HG02852 (cell line): Measurements from ENCODE around the gene PSPN.

ENCODE experiments used
- ATAC-seq: cut with Tn5 transposase; IDR thresholded peaks from one replicate; pipeline ENCODE4 v1.9.1; 2021; ENCODE audit warnings: mild to moderate bottlenecking, moderate library complexity; ENCODE audit not compliant: unreplicated experiment

PSPN gene, protein sequence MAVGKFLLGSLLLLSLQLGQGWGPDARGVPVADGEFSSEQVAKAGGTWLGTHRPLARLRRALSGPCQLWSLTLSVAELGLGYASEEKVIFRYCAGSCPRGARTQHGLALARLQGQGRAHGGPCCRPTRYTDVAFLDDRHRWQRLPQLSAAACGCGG

DNA sequence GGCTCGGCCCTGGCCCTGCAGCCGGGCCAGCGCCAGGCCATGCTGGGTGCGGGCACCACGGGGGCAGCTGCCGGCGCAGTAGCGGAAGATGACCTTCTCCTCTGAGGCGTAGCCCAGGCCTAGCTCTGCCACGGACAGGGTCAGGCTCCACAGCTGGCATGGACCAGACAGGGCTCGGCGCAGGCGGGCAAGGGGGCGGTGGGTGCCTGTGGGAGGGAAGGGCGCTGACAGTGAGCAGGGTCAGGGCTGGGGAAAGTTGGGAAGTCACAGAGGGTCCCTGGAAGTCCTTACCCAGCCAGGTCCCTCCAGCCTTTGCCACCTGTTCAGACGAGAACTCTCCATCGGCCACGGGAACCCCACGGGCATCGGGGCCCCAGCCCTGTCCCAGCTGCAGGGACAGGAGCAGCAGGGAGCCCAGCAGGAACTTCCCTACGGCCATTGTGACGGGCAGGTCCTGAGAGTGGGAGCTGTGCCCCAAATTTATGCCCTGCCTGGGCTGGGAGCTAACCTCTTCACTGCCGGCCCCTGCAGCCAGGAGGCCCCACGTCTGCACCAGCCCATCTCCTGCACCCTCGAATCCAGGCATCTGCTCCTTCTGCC is at the start of gene PSPN:
PSPN (minus strand) TSS at position 523 of the 600 bp plus-strand sequence; CDS start at position 439, 84 bp downstream.
- ATAC-seq = no peak

DNA sequence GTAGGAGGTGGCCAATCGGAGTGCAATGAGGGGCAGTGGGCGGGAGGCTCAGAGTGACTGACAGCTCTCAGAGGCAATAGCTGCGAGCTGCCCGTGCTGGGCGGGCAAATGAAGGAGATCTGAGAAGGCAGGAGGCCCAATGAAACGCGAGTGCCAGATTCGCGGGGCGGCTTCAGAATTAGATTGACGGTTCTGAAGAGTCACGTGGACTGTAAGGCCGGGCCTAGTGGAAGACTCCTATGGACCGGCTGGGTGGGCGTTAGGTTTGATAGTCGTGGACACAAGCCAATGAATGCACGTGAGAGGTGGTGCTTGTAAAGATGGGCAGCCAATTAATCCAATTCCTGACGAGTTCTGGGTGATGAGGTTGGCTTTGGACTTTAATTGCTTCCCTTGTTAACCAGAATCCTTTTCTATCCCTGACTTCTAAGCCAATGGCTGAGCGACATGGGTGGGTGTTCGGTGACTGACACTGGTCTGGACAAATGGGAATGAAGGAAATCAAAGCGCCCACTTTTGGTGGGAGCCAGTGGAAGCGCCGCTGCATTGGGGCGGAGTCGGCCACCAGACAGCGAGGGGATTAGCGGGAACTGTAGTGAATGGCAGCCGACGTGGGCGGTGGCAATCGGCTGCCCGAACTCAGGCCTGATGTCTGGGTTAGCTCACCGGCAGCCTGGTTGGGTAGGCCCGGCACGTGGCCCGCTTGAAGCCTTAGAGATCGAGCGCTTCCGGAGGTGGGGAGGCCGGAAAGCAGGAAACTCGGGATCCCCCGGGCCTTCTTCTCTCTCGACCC is 49.4 kb upstream of the PSPN start:
- ATAC-seq = peak; percentile 84

DNA sequence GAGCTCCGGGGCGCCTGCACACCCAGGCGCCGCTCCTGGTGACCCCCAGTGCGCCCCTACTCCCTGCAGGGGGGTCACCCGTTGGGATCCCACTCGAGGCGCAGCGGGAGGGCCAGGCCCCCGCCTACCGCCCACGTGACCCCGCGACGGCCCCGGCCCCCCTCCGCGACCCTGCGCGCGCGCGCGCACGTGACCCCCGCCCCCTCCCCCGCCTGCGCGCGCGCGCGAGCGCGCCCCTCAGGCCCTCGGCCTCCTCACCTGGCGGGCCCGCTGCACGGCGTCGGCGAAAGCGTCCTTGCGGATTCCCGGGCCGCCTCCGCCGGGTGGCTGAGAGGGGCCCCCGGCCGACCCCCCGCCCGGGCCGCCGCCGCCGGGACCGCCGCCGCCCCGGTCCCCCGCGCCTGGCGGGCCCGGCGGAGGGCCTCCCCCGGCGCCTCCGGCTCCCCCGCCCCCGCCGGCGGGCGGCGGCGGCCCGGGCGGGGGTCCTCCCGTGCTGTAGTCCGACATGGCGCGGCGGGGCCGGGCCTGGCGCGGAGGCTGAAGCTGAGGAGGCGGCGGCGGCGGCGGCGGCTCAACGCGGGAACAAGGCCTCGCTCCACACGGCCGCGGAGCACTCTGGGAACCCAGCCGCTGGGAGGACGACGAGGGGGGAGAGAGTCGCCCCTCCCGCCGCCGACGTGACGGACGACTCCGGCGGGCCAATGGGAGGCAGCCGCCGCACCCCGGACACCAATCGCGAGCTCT is 48.6 kb upstream of the PSPN start, which contains the start of gene KHSRP:
KHSRP (minus strand) TSS at position 617 of the 744 bp plus-strand sequence; CDS start at position 507, 110 bp downstream.
- no peak for ATAC-seq

DNA sequence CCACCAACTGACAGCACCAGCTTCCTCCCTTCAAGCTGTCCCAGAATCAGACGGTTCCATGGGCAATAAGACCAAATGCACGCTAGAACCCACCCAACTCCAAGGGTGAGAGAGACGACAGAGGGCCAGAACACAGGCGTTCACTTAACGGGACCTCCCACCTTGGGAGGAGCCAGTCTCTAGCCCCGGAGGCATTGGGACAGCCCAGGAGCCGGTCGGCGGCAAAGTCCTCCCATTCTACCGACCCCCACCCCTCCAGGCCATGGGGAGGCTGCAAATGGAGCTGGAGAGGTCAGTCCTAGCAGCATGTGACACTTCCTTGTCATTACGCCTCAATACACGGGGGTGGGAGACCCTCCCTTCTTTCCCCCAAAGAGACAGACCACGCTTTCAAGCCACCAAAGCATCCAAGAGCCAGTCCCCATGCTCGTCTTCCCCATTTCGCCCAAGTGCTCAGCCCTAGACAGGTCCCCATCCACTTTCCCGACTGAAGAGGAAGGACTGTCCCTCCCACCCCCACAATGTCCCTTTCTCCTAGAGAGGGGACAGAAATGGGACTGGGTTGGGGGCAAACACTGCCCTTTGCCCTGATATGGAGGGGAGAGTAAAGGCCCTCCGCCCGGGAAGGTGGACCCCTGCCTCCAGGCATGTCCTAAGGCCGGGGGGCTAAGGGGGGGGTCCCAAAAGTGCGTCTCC is 47.9 kb upstream of the PSPN start:
- no peak for ATAC-seq

DNA sequence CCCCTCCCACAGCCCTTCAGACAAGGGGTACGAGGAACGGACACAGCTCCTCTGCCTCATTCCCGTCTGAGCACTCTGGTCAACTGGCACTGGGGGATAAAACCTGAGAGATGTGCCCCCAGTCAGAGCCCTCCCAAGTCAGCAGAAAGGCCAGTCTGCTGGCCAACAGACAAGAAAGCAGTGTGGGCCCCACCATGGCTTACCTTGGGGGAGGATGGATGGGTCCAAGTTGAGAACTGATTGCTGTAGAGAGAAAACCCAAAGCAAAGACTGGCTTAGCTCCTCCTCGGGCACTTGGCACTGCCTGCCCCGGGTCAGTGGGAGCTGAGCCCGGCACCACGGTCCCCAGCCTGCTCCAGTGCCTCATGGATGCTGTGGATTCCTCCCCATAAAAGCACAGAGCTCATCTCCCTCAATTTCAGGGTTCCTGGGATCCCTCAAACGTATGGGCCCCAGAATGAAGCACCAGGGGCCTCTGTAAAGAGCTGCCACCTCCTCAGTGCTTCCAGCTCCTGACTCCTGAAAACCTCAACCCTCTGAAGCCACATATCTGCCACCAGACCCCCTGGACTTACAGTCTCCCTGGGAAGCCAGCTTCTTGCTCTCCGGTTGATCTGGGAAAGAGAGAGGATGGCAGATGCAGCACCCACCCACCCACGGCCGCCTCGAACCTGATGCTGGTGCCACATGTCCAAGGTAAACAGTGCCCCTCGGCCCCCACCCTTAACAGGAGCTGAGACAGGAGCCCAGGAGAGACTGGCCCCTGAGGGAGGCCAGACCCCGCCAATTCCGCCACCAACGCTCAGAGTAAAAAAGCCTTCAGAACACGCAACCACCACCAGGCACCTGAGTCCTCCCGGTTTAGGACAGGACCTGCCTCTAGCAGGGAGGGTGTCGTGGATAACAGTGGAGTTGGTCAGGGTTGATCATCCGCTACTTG is 45.6 kb upstream of the PSPN start:
- ATAC-seq = no peak

DNA sequence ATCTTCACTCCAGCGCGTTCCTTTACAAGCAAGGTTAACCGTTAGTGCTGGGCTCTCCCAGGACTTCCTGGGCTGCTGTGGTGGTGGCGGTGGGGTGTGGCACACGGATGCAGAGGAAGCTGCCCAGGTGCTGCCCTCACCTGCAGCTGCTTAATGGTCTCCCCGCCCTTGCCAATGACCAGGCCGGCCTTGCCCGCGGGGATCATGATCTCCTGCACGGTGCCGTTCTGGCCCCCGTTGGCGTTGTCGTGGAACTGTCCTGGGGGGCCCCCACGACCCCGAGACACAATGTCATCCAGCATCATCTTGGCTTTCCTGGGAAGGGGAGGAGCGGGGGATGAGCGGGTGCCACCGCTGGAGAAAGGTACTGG is 42.8 kb upstream of the PSPN start:
- ATAC-seq = no peak

DNA sequence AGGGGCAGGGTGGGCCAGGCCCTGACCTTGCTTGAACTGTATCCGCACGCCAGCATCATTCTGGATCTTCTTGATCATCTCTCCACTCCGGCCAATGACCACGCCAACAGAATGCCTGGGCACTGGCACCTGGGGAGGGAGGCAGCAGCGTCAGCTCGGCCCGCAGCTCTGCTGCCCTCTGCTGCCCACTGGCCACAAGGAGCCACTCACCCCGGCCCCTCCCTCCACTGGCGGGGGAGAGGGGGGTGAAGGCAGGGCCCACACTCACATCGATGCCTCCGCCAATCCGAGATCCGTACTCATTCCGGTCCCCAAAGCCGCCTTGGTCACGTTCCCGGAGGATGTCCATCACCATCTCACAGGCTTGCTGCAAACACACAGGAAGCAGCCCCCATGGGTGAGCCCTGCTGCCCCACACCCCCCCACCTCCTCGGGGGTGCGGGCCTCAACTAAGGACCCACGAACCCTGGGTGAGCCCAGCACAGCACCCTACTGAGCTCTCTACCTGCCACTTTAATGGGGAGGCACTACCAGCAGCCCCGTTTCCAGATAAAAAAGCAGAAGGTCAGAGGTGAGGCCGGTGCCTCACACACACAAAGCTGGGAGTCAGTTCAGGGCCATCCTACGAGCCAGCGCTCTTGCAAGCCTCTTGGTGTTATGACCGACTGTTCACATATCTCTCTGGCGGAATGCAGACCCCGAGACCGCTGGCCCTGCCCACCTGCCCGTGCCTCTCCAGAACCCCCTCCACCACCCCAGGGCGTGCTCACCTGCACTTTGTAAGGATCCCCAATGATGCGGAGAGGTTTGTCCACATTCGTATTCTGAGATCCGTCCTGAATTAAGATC is 42.2 kb upstream of the PSPN start:
- ATAC-seq = no peak

DNA sequence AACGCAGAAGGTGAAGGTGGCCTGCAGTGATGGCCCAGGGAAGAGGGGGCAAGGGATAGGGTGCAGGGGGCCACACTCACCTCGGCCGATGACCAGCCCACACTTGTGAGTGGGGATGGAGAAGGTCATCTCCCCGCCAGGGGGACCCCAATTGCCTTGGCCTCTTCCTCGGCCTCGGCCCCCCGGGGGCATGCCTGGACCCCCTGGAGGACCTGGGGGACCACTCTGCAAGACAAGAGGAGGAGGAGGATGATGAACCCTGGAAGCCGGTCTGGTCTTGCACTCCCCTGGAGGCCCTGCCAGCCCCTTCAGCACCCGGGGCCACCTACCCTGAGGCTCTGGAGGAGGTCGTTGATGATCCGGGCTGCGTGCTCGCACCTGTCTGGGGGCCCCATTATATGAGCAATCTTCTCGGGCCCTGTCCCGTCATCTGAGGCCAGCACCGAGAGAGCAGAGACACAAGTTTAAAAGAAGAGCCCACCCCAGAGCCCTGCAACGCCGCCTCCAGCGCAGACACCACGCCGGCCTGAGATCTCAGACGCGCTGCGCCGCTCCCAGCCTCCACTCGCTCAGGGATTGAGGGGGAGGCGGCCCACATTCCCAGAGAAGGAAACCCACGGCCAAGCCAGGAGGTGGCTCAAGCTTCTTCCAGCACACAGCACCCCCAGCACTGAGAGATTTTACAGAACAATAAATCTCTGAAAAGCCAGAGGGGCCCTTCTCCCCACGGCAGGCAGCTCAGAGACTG is 41.1 kb upstream of the PSPN start:
- ATAC-seq = no peak

DNA sequence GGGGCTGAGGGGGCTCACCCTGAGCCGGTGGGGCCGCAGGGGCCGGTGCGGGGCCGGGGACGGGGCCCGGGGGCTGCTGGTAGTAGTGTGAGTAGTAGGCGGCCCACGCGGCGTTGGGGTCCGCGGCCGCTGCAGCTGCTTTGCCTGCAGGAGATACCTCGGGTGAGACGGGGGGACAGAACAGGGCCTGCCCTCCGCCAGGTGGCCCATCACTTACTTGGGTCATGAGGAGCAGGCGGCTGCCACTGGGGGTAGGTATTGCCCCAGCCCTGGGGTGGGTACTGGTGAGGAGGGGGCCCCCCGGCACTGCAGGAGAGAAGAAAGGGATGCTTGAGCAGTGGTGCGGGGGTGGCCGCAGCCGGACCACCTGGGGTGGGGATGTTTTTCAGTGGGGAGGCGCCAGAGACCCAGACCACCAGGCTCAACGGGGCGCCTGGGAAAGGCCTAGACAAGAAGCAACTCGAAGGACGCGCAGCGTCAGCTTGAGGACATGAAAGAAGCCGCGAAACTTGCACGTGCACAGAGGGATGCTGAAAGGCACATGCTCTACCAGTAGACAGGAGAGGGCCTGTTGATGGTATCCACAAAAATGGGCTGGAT is 40.0 kb upstream of the PSPN start:
- no peak for ATAC-seq

DNA sequence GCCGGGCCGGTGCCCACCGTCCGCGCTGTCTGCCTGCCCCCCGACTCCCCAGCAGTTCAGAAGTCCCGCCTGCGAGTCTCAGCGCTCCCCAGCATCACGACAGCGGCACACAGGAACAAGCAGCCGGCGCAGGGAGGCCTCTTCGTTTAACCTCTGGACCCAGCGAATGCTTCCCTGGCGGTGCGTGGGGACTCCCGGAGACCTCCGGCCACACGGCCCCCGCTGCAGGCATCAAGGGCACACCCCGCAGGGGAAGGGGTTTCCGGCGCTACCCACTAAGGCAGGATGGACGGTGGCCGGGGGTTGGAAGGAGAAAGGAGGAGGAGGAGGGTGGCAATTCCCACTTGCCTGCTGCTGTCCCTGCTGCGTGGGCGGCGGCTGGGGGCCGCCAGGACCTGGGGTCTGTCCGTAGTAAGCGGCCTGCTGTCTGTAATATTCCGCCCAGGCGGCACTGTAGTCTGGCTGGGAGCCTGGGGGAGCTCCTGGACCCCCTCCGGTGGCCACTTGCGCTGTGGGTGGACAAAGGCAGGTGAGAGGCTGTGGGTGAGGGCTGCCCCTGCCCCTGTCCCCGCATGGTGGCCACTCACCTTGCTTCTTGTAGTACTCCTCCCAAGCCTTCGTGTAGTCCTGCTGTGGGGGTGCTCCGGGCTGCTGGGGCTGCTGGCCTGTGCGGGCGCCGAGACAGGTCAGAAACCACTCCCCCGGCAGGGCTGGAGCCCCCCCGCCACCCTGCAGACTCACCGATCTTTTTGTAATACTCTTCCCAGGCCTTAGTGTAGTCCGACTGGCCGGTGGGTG is 39.3 kb upstream of the PSPN start:
- no peak for ATAC-seq

DNA sequence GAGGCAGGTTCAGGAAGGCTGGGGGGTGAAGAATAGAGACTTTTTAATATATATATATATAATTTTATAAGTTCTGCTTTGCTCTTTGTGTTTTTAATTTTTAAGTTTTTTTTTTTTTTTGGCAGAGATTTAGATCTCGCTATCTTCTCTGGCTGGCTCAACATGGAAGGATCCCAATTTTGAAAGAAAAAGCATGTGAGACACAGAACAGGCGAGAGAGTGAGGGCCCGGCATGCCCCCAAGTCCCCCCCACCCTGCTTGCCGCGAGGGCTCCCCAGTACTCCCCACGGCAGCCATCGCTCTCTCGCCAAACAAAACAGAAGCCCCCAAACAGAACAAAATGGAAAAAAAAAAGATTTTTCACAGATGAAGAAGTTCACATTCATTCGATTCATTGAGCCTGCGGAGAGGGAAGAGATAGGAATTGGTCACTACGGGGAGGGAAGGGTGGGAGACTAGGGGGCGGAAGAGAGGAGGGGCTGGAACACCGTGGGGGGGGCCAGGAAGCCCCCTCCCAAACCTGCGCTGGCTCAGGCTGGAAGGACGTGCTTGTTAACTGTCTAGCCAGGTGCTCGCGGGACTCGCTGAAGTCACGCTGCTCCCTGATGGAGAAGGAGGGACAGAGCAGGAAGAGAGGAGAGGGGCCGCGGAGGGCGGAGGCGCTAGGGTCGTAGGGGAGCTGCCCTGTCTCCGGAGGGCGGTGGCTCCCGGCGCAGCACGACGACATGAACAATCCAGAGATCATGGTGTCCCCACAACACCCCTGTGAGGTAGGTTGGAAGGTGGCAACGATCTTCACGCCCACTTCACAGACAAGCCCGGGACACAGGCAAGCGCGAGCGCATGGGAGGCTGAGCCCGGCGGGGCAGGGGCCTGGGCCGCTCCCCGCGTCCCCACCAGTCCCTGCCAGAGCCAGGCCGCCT is 38.2 kb upstream of the PSPN start:
- ATAC-seq = no peak

DNA sequence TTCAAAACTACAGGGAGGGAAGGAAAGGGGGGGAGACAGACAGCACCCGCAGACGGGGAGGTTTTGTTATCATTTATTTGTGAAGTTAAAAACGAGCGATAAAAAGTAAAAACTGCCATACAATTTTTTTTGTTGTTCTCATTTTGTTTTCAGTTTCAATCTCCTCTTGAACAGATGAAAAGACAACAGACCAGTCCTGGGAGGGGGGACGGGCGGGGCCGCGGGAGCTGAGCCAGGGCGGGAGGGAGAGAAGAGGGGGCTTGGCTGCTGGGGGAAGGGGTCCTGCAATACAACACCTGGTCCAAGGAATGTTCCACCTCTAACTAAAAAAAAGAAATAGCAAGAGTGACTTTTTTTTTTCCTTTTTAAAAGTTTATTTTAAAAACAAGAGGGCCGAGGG is 37.6 kb upstream of the PSPN start:
- no peak for ATAC-seq

DNA sequence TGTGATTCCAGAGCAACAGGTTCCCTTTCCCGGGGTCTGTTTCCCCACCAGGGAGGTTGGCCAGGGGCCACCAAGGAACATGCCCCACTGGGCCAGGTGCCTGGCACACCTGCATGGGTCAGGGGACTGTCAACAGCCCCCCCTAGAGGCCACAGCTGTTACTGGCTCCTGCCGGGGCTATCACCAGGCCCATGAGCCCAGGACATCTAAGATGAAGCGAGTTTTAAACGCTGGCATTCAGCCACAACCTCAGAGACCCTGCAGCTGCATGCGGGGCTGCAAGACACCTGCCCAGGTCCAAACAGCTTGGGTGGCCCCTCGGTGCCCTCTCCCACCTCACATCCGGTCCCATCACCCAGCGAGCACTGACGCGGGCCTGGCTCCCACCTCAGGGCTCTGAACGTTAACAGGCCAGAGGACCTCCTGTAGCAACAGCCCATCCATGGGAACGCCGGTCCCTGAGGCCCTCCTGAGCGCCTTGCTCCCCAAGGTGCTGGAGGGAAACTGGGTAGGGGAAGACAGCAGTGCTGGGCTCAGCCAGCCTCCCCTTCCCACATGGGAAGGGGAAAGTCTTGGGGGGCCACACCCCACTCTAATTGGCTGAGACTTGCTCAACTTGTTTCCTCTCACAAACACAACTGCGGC is 36.8 kb upstream of the PSPN start:
- ATAC-seq = no peak

DNA sequence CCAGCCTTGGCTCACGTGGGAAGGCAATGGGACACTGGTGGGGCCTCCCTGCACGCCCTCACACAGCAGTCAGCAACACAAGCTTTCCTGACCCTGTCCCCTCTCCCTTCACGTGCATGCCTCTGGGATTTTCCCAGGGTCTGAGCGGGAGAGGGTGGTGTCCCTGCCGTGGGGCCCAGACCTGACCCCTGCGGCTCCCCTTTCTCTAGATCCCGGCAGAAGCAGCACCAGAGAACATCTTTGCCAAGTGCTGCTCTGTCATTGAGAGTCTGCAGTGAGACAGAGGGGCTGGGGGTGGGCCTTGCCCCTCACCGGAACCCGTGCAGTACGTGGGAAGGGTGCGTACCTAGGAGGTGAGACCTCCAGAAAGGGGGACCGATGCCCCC is 36.3 kb upstream of the PSPN start:
- ATAC-seq = no peak

DNA sequence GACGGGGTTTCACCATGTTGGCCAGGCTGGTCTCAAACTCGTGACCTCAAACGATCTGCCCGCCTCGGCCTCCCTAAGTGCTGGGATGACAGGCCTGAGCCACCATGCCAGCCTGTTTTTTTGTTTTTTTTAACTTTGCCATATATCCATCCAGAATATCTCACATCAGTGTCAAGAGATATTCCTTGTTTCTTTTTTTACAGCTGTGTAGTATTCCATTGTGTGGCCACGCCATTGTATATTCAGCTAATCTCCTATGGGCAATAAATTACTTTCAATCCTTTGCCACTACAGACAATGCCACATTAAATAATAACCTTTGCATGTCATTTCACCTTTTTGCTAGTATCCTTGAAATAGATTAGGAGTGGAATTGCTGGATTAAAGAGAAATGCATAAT is 33.6 kb upstream of the PSPN start:
- no peak for ATAC-seq
